Ovary (tissue), 9 donors: ENCODE results near the gene PGF. TPM values are rescaled to one million over a fixed set of nuclear protein-coding genes. Genes with fewer than 3 reads are reported as not detected.
A peak's percentile ranks its signal among the peaks of the same experiment; 100 is the strongest.
"Not testable (repeated sequence)": the region's sequence is repeated elsewhere in the genome, so short reads cannot be mapped to it uniquely, and the experiment has no call there.

Experiments
- DNase-seq, 5 donors: peaks; one replicate each; pipeline ENCODE4 v3.0.0-alpha.2; 2019 to 2020
- H3K27ac ChIP-seq, 2 donors: fragments of 200-600 bp; one replicate each; pipeline versions ENCODE4 v1.5.1 to v1.8.0; 2019 to 2022
- H3K27me3 ChIP-seq: fragments of 200-600 bp; one replicate; pipeline ENCODE4 v1.8.0; 2022
- H3K36me3 ChIP-seq: fragments of 200-600 bp; sonication (generic); one replicate; pipeline ENCODE4 v1.5.1; 2019
- H3K4me1 ChIP-seq: one replicate; pipeline ENCODE4 v1.8.1; 2013; ENCODE audit warnings: mild to moderate bottlenecking, moderate library complexity; ENCODE audit not compliant: insufficient read depth
- H3K4me3 ChIP-seq: fragments of 200-600 bp; sonication (generic); one replicate; pipeline ENCODE4 v1.5.1; 2017
- H3K9me3 ChIP-seq, 2 donors: fragments of 200-600 bp in 1 of 2; sonication (generic) in 1 of 2; one replicate each; pipeline versions ENCODE4 v1.5.1 to v1.8.1; 2013 to 2019; ENCODE audit warnings: mild to moderate bottlenecking in 1 of 2, moderate library complexity in 1 of 2
- EP300 ChIP-seq: sonication (generic); formaldehyde crosslinking; IDR thresholded peaks from one replicate; pipeline ENCODE4 v1.6.1; 2017; ENCODE audit warnings: antibody characterized with exemption
- POLR2A ChIP-seq: fragments of 450-650 bp; IDR thresholded peaks from one replicate; pipeline ENCODE4 v1.6.1; 2017; ENCODE audit warnings: antibody characterized with exemption, mild to moderate bottlenecking, moderate library complexity
- WGBS, 3 donors: extraction: QIAGEN DNeasy Blood & Tissue Kit in 1 of 3; methylation state at CpG; one replicate each; pipeline versions ENCODE4 v1.1.5 to v1.1.7; 2013 to 2017; 5-methylcytosine and 5-hydroxymethylcytosine counted together
- intact Hi-C, 4 donors: fragments of 100-400 bp; cut with DNase I; formaldehyde crosslinking; loops; one replicate each; pipeline versions ENCODE4 v1.11.0 to v1.15.1; 2022 to 2023
- polyA plus RNA-seq, 2 donors: library from polyadenylated mRNA; stranded (reverse); fragments of 200-250 nt in 1 of 2; fragments of 350-450 nt in 1 of 2; fragmentation: Illumina TruSeq in 1 of 2; extraction: RNeasy Lipid Tissue Mini Kit (QIAGEN cat#74804) in 1 of 2; gene quantifications; one replicate each; pipeline ENCODE4 v1.2.3, GENCODE V29; 2013 to 2014
- total RNA-seq, 7 donors: library from RNA; depleted of rRNA in 2 of 7; stranded (reverse); fragments of >200 nt in 2 of 7; fragmentation: NEBNext Ultra II Directional in 3 of 7; extraction: Animal tissue kit (Norgen Biotek cat#: 25700) in 3 of 7; gene quantifications; one replicate each; pipeline versions ENCODE4 v1.1.0 to v1.2.4, GENCODE V29; 2016 to 2023
- TF ChIP-seq, protein P1 (sequence below), 3 donors: fragments of 450-650 bp in 2 of 3; fragments of 200-600 bp in 1 of 3; IDR thresholded peaks; one replicate each; pipeline versions ENCODE4 v1.5.1 to v1.8.0; 2016 to 2022; ENCODE audit warnings: antibody characterized with exemption in 3 of 3, mild to moderate bottlenecking in 1 of 3
- donor health status: DM: no; HTN: no; CAD: no; lungs with moderate emphysema.
- donor health status: DM: no; HTN: no; CAD: no.
- donor health status: Bipolar disorder and iron deficiency.
- donor health status: DM: yes; HTN: yes; CAD: no.
- donor health status: DM: no; HTN: no; CAD: no.
- donor health status: DM: yes; HTN: yes; CAD: no.

The PGF gene
- total and polyA plus RNA-seq, 9 donors: 1.8 to 14.0 (median 4.2) TPM; not detected in 1

DNA sequence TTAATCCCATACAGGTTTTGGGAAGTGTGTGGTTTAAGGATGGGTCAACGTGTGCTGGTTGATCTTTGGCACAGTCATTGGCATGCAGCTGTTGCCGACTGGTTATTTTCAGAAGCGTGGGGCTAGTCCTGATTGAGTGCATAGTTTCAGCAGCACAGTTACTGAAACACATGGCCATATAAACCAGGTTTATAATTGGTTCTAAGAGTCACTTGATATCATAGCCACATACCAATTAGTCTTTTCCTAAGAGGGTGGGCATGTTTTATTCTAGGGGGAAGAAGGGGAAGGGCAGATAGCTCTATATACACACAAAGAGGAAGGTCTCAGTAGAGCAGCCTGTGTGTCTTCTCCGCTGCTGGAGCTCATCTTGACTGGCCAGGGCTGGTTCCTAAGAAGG lies 21.4 kb downstream of the PGF start:
- 20 to 33% (median 22%) methylated on average over 4 of the region's 4 CpGs for WGBS, 3 donors
- no peaks in the 10 kb centered on the region for H3K27me3 ChIP-seq
- no peaks in the 10 kb centered on the region for H3K9me3 ChIP-seq
- H3K27ac ChIP-seq: no peak overlapping the region
- intact Hi-C loops: no loop called here
- peaks cover 4% of the 10 kb centered on the region for H3K4me1 ChIP-seq
- H3K36me3 ChIP-seq: no peaks in the 10 kb centered on the region
- H3K4me3 ChIP-seq: no peak overlapping the region
- peak in 1 of 5 donors; percentile 32 for DNase-seq
- TF ChIP-seq POLR2A (no peak), EP300 (no peak)
- TF ChIP-seq, protein P1, sequence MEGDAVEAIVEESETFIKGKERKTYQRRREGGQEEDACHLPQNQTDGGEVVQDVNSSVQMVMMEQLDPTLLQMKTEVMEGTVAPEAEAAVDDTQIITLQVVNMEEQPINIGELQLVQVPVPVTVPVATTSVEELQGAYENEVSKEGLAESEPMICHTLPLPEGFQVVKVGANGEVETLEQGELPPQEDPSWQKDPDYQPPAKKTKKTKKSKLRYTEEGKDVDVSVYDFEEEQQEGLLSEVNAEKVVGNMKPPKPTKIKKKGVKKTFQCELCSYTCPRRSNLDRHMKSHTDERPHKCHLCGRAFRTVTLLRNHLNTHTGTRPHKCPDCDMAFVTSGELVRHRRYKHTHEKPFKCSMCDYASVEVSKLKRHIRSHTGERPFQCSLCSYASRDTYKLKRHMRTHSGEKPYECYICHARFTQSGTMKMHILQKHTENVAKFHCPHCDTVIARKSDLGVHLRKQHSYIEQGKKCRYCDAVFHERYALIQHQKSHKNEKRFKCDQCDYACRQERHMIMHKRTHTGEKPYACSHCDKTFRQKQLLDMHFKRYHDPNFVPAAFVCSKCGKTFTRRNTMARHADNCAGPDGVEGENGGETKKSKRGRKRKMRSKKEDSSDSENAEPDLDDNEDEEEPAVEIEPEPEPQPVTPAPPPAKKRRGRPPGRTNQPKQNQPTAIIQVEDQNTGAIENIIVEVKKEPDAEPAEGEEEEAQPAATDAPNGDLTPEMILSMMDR (IDR thresholded peaks at IDR 0.05): no peak

DNA sequence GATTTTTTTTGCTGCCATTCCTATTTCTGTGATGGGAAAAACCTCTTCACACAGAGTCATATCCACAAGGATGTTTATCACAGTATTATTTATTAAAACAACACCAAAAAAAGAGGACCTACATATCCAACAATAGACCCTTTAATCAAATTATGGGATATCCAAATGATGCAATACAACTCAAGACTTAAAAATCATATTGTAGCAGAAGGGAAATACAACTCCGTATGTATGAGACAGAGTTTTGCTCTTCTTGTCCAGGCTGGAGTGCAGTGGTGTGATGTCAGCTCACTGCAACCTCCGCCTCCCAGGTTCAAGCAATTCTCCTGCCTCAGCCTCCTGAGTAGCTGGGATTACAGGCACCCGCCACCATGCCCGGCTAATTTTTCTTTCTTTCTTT lies 22.5 kb downstream of the PGF start:
- H3K27me3 ChIP-seq, H3K27ac ChIP-seq, H3K4me1 ChIP-seq, H3K4me3 ChIP-seq, H3K9me3 ChIP-seq, intact Hi-C loops, DNase-seq, H3K36me3 ChIP-seq: not testable (repeated sequence)
- WGBS, 3 donors: 81 to 89% (median 82%) methylated on average over 4 of the region's 4 CpGs

DNA sequence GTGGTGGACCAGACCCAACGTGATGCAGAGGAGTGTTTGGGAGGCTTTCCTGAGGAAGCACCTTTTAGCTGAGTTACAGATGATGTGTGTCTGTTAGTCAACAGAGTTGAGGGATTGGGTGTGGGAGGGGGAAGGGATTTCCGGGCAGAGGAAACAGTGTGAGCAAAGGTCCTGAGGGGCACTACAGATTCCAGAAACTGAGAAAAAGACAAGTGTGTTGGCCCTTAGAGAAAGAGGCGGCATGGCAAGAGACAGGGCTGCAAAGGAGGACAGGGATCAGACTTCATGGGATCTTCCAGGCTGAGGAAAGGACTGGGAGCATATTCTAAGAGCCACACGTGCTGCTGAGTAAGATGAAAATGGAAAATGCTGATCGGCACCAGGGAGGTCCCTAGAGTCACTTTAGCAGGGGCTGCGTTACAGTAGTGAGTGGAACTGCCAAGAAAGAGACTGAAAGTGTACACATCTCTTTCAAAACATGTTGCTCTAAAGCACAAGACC lies 22.9 kb downstream of the PGF start:
- H3K27ac ChIP-seq: no peak overlapping the region
- TF ChIP-seq EP300 (no peak), POLR2A (no peak)
- TF ChIP-seq, protein P1 (IDR thresholded peaks at IDR 0.05): no peak
- peak in 1 of 5 donors; percentile 18 for DNase-seq
- intact Hi-C loops: no loop called here
- peaks cover 4% of the 10 kb centered on the region for H3K4me1 ChIP-seq
- no peaks in the 10 kb centered on the region for H3K27me3 ChIP-seq
- H3K36me3 ChIP-seq: no peaks in the 10 kb centered on the region
- 24 to 27% (median 25%) methylated on average over 6 of the region's 6 CpGs for WGBS, 3 donors
- H3K4me3 ChIP-seq: no peak overlapping the region
- H3K9me3 ChIP-seq: no peaks in the 10 kb centered on the region

DNA sequence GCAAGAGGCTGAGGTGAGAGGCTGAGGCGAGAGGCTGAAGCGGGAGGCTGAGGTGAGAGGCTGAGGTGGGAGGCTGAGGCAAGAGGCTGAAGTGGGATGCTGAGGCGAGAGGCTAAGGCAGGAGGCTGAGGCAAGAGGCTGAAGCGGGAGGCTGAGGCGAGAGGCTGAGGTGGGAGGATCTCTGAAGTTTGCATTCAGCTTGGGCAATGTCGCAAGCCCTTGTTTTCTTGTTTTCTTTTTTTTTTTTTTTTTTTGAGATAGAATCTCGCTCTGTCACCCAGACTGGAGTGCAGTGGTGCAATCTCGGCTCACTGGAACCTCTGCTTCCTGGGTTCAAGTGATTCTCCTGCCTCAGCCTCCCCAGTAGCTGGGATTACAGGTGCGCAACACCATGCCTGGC lies 23.7 kb downstream of the PGF start:
- intact Hi-C loops, H3K9me3 ChIP-seq, H3K4me3 ChIP-seq, H3K36me3 ChIP-seq, H3K4me1 ChIP-seq, H3K27me3 ChIP-seq, H3K27ac ChIP-seq: not testable (repeated sequence)
- DNase-seq: peak in 1 of 5 donors; percentile 6
- WGBS, 3 donors: 80 to 88% (median 87%) methylated on average over 9 of the region's 9 CpGs

- WGBS, 3 donors: 60 to 66% (median 62%) methylated on average over 6 of the region's 6 CpGs
- no peaks in the 10 kb centered on the region for H3K9me3 ChIP-seq
- no peak overlapping the region for H3K27ac ChIP-seq
- TF ChIP-seq, protein P1 (IDR thresholded peaks at IDR 0.05): no peak
- no peak for TF ChIP-seq EP300
- no peak for TF ChIP-seq POLR2A
- H3K27me3 ChIP-seq: no peaks in the 10 kb centered on the region
- peak in 1 of 5 donors; percentile 13 for DNase-seq
- H3K4me3 ChIP-seq: no peak overlapping the region
- H3K4me1 ChIP-seq: peaks cover 1% of the 10 kb centered on the region
- intact Hi-C loops: no loop called here
- H3K36me3 ChIP-seq: no peaks in the 10 kb centered on the region
These were observed 26.2 kb downstream of the PGF start for GRCh38 chr14:74929242-74929641.

GRCh38 chr14:74927225-74927624 lies 28.2 kb downstream of the PGF start:
- no peaks in the 10 kb centered on the region for H3K4me1 ChIP-seq
- H3K36me3 ChIP-seq: no peaks in the 10 kb centered on the region
- H3K4me3 ChIP-seq: no peak overlapping the region
- intact Hi-C loops: no loop called here
- H3K27me3 ChIP-seq: no peaks in the 10 kb centered on the region
- TF ChIP-seq EP300 (no peak), POLR2A (no peak)
- TF ChIP-seq, protein P1 (IDR thresholded peaks at IDR 0.05): no peak
- H3K9me3 ChIP-seq: no peaks in the 10 kb centered on the region
- no peak overlapping the region for H3K27ac ChIP-seq
- 66 to 77% (median 69%) methylated on average over 6 of the region's 6 CpGs for WGBS, 3 donors
- DNase-seq: no peak
